ENCODE results near the gene CCDC186.

The CCDC186 gene

GRCh38 chr10:114087655-114088054 lies 86.3 kb downstream of the CCDC186 start:
- no peak for TF ChIP-seq CTCF (IDR thresholded peaks at IDR 0.05; ENCODE audit: insufficient read depth, low read depth, low read length, missing control alignments)
- H3K4me3 ChIP-seq (ENCODE audit: low read depth, low read length), result no peak overlapping the region
- DNase-seq (ENCODE audit: low read depth), result no peak

GRCh38 chr10:114087255-114087654 lies 86.7 kb downstream of the CCDC186 start:
- no peak overlapping the region for H3K4me3 ChIP-seq (ENCODE audit: low read depth, low read length)

GRCh38 chr10:114084215-114084614 lies 89.8 kb downstream of the CCDC186 start:
- H3K4me3 ChIP-seq (ENCODE audit: low read depth, low read length), result no peak overlapping the region
- DNase-seq (ENCODE audit: low read depth), result no peak
- TF ChIP-seq CTCF (IDR thresholded peaks at IDR 0.05; ENCODE audit: insufficient read depth, low read depth, low read length, missing control alignments), result no peak

More at GRCh38 chr10:114087255-114087654, 86.7 kb downstream of the CCDC186 start:
- no peak for DNase-seq (ENCODE audit: low read depth)
- TF ChIP-seq CTCF (IDR thresholded peaks at IDR 0.05; ENCODE audit: insufficient read depth, low read depth, low read length, missing control alignments), result no peak

GRCh38 chr10:114083040-114083439 lies 91.0 kb downstream of the CCDC186 start:
- no peak for DNase-seq (ENCODE audit: low read depth)
- H3K4me3 ChIP-seq (ENCODE audit: low read depth, low read length), result no peak overlapping the region
- TF ChIP-seq CTCF (IDR thresholded peaks at IDR 0.05; ENCODE audit: insufficient read depth, low read depth, low read length, missing control alignments), result no peak

DNA sequence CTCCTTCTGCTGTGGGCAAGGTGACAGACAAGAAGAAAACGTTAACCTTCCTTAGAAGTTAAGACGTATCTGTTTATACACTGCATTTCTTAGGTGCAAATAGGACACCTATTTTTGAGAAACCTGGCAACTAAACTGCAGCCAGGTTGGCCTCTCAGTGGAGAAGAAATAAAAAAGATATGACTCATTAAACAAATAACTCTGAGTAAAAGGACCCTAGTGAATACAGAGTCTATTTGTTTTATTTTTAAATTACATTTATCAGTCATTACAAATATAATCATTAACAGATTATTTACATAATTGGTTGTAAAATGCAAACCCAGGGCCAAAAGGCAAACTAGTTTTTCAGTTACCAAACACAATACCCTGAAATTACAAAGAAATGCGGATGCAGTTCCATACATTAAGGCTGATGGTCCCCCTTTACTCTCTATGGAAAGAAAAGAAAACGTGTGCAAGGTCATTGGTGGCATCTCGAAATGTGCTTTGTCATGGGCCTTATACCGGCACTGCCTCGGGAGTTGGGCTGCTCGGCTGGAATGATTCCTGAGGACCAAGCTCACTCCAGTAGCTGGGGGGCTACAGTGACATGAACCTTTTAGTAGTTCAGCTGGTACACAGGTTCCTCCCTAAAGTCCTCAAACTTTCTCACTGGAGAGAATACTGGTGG lies 92.0 kb downstream of the CCDC186 start:
- DNase-seq (ENCODE audit: low read depth), result no peak
- no peak for TF ChIP-seq CTCF (IDR thresholded peaks at IDR 0.05; ENCODE audit: insufficient read depth, low read depth, low read length, missing control alignments)
- no peak overlapping the region for H3K4me3 ChIP-seq (ENCODE audit: low read depth, low read length)

DNA sequence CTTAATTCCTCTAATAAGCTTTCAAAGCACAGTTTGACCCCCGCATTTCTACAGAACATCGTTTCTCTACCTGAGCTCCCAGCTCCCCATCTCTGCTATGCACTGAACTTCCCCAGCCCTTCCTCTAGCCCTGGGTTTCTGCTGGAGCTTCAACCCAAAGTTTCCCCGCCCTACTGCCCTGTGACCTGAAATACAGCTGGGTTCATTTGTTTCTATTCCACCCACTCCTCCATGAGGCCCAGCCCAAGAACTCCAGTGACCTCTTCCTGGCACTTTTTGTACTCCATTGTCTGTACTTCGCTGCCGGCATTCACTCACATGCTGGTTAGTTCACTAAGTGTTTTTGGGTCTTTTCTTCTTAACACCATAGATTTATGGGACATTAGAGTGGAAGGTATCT lies 94.6 kb downstream of the CCDC186 start:
- no peak for TF ChIP-seq CTCF (IDR thresholded peaks at IDR 0.05; ENCODE audit: insufficient read depth, low read depth, low read length, missing control alignments)
- H3K4me3 ChIP-seq (ENCODE audit: low read depth, low read length), result no peak overlapping the region
- DNase-seq (ENCODE audit: low read depth), result no peak

DNA sequence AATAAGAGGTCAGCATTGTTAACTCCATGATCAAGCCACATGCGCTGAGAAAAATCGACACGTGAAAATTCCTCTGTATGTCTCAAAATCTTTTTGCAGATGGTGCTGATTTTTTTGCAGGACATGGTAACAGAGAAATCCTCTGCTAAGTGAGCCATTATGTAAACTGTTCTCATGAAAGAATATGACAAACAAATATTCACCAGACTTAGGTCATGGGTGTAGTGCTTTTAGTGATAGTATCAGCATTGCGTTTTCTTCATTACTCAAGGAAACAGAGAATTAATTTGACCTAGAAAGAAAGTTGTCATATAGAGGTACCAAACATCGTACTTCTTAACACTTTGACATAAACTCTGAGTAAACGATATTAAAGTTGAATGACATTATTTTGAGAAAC lies 95.7 kb downstream of the CCDC186 start:
- TF ChIP-seq CTCF (IDR thresholded peaks at IDR 0.05; ENCODE audit: insufficient read depth, low read depth, low read length, missing control alignments), result no peak
- H3K4me3 ChIP-seq (ENCODE audit: low read depth, low read length), result no peak overlapping the region
- no peak for DNase-seq (ENCODE audit: low read depth)

All from GM12865 (cell line).